H1 (cell line): ENCODE data around the gene KIAA1755. TPM values are rescaled to one million over a fixed set of nuclear protein-coding genes. Genes with fewer than 3 reads are reported as not detected.

ENCODE experiments used
- CTCF ChIA-PET: fragments of 300-600 bp; sonication (Branson Sonifier 250); formaldehyde crosslinking; loops from one replicate; lab custom pipeline; 2021; ENCODE audit not compliant: partially characterized antibody; lab: Charles Lee
- POLR2A ChIA-PET: fragments of 300-600 bp; sonication (Branson Sonifier 250); formaldehyde crosslinking; loops from one replicate; lab custom pipeline; 2021; ENCODE audit warnings: inconsistent platforms; ENCODE audit not compliant: partially characterized antibody; lab: Charles Lee
- DNase-seq, 2 experiments: peaks; one replicate each; pipeline versions ENCODE4 v3.0.0 to v3.0.0-alpha.2; 2010 to 2022; ENCODE audit warnings: low spot score in 2 of 2, low read depth in 1 of 2, mixed read lengths in 1 of 2
- FAIRE-seq: peaks from 2 replicates; lab custom pipeline; 2011; peaks lifted over from hg19 to GRCh38; lab: Jason Lieb, UNC
- H2AFZ ChIP-seq: 2 replicates; pipeline ENCODE4 v1.8.1; 2012; ENCODE audit warnings: low read length, inconsistent platforms
- H2AK5ac ChIP-seq: 2 replicates; pipeline ENCODE4 v1.6.1; 2013; ENCODE audit warnings: low read depth, low read length
- H2BK120ac ChIP-seq: replicated peaks from 2 replicates; pipeline ENCODE3; 2013; ENCODE audit warnings: low read depth, low read length, inconsistent platforms
- H2BK12ac ChIP-seq: 2 replicates; pipeline ENCODE4 v1.6.1; 2013; ENCODE audit warnings: low read depth, low read length
- H2BK15ac ChIP-seq: 2 replicates; pipeline ENCODE4 v1.6.1; 2013; ENCODE audit warnings: low read length
- H2BK20ac ChIP-seq: 2 replicates; pipeline ENCODE4 v1.6.1; 2013; ENCODE audit warnings: low read length
- H2BK5ac ChIP-seq: 2 replicates; pipeline ENCODE4 v1.6.1; 2013; ENCODE audit warnings: low read depth, low read length
- H3K14ac ChIP-seq: 2 replicates; pipeline ENCODE4 v1.6.1; 2013; ENCODE audit warnings: inconsistent platforms; ENCODE audit not compliant: insufficient read length
- H3K18ac ChIP-seq: 2 replicates; pipeline ENCODE4 v1.6.1; 2013; ENCODE audit warnings: low read length; ENCODE audit errors: extremely low read depth
- H3K23ac ChIP-seq: 2 replicates; pipeline ENCODE4 v1.6.1; 2013; ENCODE audit warnings: inconsistent platforms; ENCODE audit not compliant: insufficient read length
- H3K23me2 ChIP-seq: 2 replicates; pipeline ENCODE4 v1.6.1; 2013; ENCODE audit warnings: low read depth, low read length
- H3K27ac ChIP-seq: 2 replicates; pipeline ENCODE4 v1.6.1; 2011; ENCODE audit warnings: low read depth, low read length, inconsistent platforms
- H3K27me3 ChIP-seq, 4 experiments: replicated peaks in 1 of 4; 1 replicate in 1 of 4; 2 replicates in 3 of 4; pipeline versions ENCODE4 v1.6.1 to v1.8.1; 2011 to 2013; ENCODE audit warnings: low read length in 3 of 4, mild to moderate bottlenecking in 3 of 4, inconsistent platforms in 2 of 4, mixed read lengths in 2 of 4, moderate library complexity in 1 of 4; ENCODE audit not compliant: control insufficient read depth in 3 of 4, insufficient read depth in 3 of 4; ENCODE audit errors: extremely low read depth in 1 of 4
- H3K36me3 ChIP-seq, 4 experiments: 2 replicates each; pipeline versions ENCODE4 v1.6.1 to v1.8.1; 2011 to 2013; ENCODE audit warnings: mild to moderate bottlenecking in 4 of 4, low read length in 3 of 4, moderate library complexity in 2 of 4, control low read depth in 1 of 4, inconsistent platforms in 1 of 4; ENCODE audit not compliant: insufficient read depth in 4 of 4, control insufficient read depth in 2 of 4
- H3K4ac ChIP-seq: replicated peaks from 2 replicates; pipeline ENCODE3; 2013; ENCODE audit warnings: low read length, low read depth, mixed read lengths, inconsistent platforms; ENCODE audit not compliant: insufficient read length
- H3K4me1 ChIP-seq, 4 experiments: replicated peaks in 1 of 4; 1 replicate in 1 of 4; 2 replicates in 3 of 4; pipeline versions ENCODE4 v1.6.1 to v1.8.1; 2011 to 2013; ENCODE audit warnings: low read length in 3 of 4, inconsistent platforms in 2 of 4, mixed read lengths in 1 of 4; ENCODE audit not compliant: insufficient read depth in 4 of 4, control insufficient read depth in 3 of 4
- H3K4me2 ChIP-seq, 2 experiments: 2 replicates each; pipeline versions ENCODE4 v1.6.1 to v1.8.1; 2011 to 2013; ENCODE audit warnings: low read depth in 2 of 2, low read length in 2 of 2, control low read depth in 1 of 2, inconsistent platforms in 1 of 2, mild to moderate bottlenecking in 1 of 2; ENCODE audit not compliant: insufficient read depth in 1 of 2
- H3K4me3 ChIP-seq, 4 experiments: fragments of 200-600, 300-600 bp in 1 of 4; sonication (generic), shearing (Covaris generic), sonication (Bioruptor Twin) in 1 of 4; 2 replicates each; pipeline versions ENCODE4 v1.5.1 to v1.8.1; 2011 to 2016; ENCODE audit warnings: low read length in 4 of 4, low read depth in 3 of 4, control low read depth in 2 of 4, inconsistent platforms in 2 of 4, mild to moderate bottlenecking in 2 of 4, mixed read lengths in 1 of 4, moderate library complexity in 1 of 4; ENCODE audit not compliant: insufficient read depth in 2 of 4; ENCODE audit errors: extremely low read depth in 1 of 4
- H3K56ac ChIP-seq: replicated peaks from 2 replicates; pipeline ENCODE3; 2013; ENCODE audit warnings: low read depth, mild to moderate bottlenecking, mixed read lengths, low read length, inconsistent platforms; ENCODE audit not compliant: insufficient read length
- H3K79me1 ChIP-seq: 2 replicates; pipeline ENCODE4 v1.6.1; 2013; ENCODE audit warnings: low read depth, low read length, control low read depth
- H3K79me2 ChIP-seq, 2 experiments: 2 replicates each; pipeline versions ENCODE4 v1.6.1 to v1.8.1; 2012 to 2013; ENCODE audit warnings: low read length in 2 of 2, mild to moderate bottlenecking in 2 of 2, inconsistent platforms in 1 of 2; ENCODE audit not compliant: insufficient read depth in 2 of 2, control insufficient read depth in 1 of 2
- H3K9ac ChIP-seq, 4 experiments: replicated peaks in 1 of 4; 1 replicate in 1 of 4; 2 replicates in 3 of 4; pipeline versions ENCODE4 v1.6.1 to v1.8.1; 2011 to 2013; ENCODE audit warnings: low read depth in 3 of 4, low read length in 3 of 4, control low read depth in 2 of 4, mild to moderate bottlenecking in 2 of 4, moderate library complexity in 2 of 4, inconsistent platforms in 1 of 4; ENCODE audit errors: extremely low read depth in 1 of 4
- H3K9me3 ChIP-seq, 2 experiments: 2 replicates each; pipeline versions ENCODE4 v1.6.1 to v1.8.1; 2012 to 2013; ENCODE audit warnings: mild to moderate bottlenecking in 2 of 2, moderate library complexity in 2 of 2, control low read depth in 1 of 2, inconsistent platforms in 1 of 2, low read depth in 1 of 2, low read length in 1 of 2, mixed read lengths in 1 of 2; ENCODE audit not compliant: insufficient read depth in 2 of 2
- H4K20me1 ChIP-seq, 2 experiments: replicated peaks in 1 of 2; 2 replicates each; pipeline versions ENCODE3 to v1.8.1; 2011 to 2013; ENCODE audit warnings: inconsistent platforms in 2 of 2, low read length in 2 of 2, mild to moderate bottlenecking in 1 of 2; ENCODE audit not compliant: insufficient read depth in 2 of 2, control insufficient read depth in 1 of 2
- H4K5ac ChIP-seq: 2 replicates; pipeline ENCODE4 v1.6.1; 2013; ENCODE audit warnings: low read length, low read depth, mixed read lengths, inconsistent platforms; ENCODE audit not compliant: insufficient read length
- H4K8ac ChIP-seq: 2 replicates; pipeline ENCODE4 v1.8.0; 2013; ENCODE audit warnings: mild to moderate bottlenecking, moderate library complexity, low read length, inconsistent platforms; ENCODE audit not compliant: insufficient read depth; ENCODE audit errors: extremely low read depth
- H4K91ac ChIP-seq: replicated peaks from 2 replicates; pipeline ENCODE3; 2013; ENCODE audit warnings: low read length, mixed read lengths, inconsistent platforms; ENCODE audit not compliant: insufficient read length
- POLR2A ChIP-seq, 2 experiments: IDR thresholded peaks; 1 replicate in 1 of 2; 2 replicates in 1 of 2; pipeline ENCODE4 v1.6.1; 2011; ENCODE audit warnings: low read depth in 2 of 2, low read length in 2 of 2, mild to moderate bottlenecking in 2 of 2; ENCODE audit errors: control extremely low read depth in 1 of 2
- WGBS, 2 experiments: shearing (Covaris generic) in 1 of 2; methylation state at CpG; one replicate each; pipeline versions ENCODE4 v1.1.6 to v1.1.7; 2013 to 2015; ENCODE audit warnings: low lambda C conversion rate in 2 of 2, mixed read lengths in 2 of 2, inconsistent platforms in 1 of 2, low coverage in 1 of 2, missing lambda C conversion rate in 1 of 2; ENCODE audit not compliant: insufficient replicate concordance in 2 of 2, insufficient coverage in 1 of 2, insufficient read length in 1 of 2; ENCODE audit errors: extremely low coverage in 1 of 2, missing lambda C conversion rate in 1 of 2; 5-methylcytosine and 5-hydroxymethylcytosine counted together
- polyA plus RNA-seq, 7 experiments: library from polyadenylated mRNA; depleted of rRNA in 3 of 7; stranded (reverse) in 5 of 7; unstranded in 2 of 7; fragments of >200 nt in 5 of 7; fragments of 200-250 nt in 2 of 7; gene quantifications; 1 replicate in 5 of 7; 2 replicates in 1 of 7; 4 replicates in 1 of 7; pipeline versions ENCODE4 v1.2.1 to v1.2.3, GENCODE V29; 2011 to 2013; ENCODE audit warnings: missing spikeins in 2 of 7, mixed read lengths in 2 of 7
- total RNA-seq: library from RNA; stranded (reverse); fragmentation: NEBNext Ultra II Directional; extraction: Animal tissue kit (Norgen Biotek cat#: 25700); gene quantifications from 2 replicates; pipeline ENCODE4 v1.2.1, GENCODE V29; 2021

KIAA1755 gene
- total and polyA plus RNA-seq, 2 of the 8 experiments (the other 6 are each of a cell fraction or from before 2014, with no cell fraction given): 0.23 TPM; not detected in 1

GRCh38 chr20:38170219-38170825 lies 90.2 kb downstream of the KIAA1755 start:
- Histone ChIP-seq H3K9me3 (no peaks in the 10 kb centered on the region), H2BK12ac (no peak overlapping the region), H2BK20ac (no peak overlapping the region), H4K5ac (no peak overlapping the region), H3K27me3 (no peaks in the 10 kb centered on the region; a peak in 1 of 7 replicates), H4K20me1 (peaks cover 0 to 3% of the 10 kb centered on the region in 2 experiments), H3K23ac (no peak overlapping the region), H2BK5ac (no peak overlapping the region), H3K79me2 (no peaks in the 10 kb centered on the region), H3K4ac (no peak overlapping the region), H2BK120ac (no peak overlapping the region), H4K8ac (no peak overlapping the region), H2AK5ac (no peak overlapping the region), H3K56ac (no peak overlapping the region), H3K4me3 (no peak overlapping the region), H3K4me1 (peaks cover 0 to 2% (median 0%) of the 10 kb centered on the region in 4 experiments; a peak in 1 of 7 replicates), H2AFZ (no peak overlapping the region), H3K18ac (no peak overlapping the region), H3K23me2 (peaks cover 4% of the 10 kb centered on the region; the same call in 1 of the 2 replicates), H3K4me2 (no peak overlapping the region), H3K79me1 (no peaks in the 10 kb centered on the region), H3K14ac (no peak overlapping the region), H3K36me3 (no peaks in the 10 kb centered on the region), H3K9ac (no peak overlapping the region), H2BK15ac (no peak overlapping the region), H3K27ac (no peak overlapping the region), H4K91ac (no peak overlapping the region)
- FAIRE-seq (no peak), DNase-seq (no peak)
- 47% methylated on average over 8 of the region's 8 CpGs; no CpG with 5 or more reads in 1 of the 2 experiments for WGBS, 2 experiments
- CTCF ChIA-PET: interaction anchor here (0.9 to 4.5 kb wide), 6 partner anchors 16 to 97 kb away, joined by 3 to 27 read pairs (median 3); no protein-coding TSS in a partner anchor
- POLR2A ChIA-PET: no interaction called here
- no peak for TF ChIP-seq POLR2A (IDR thresholded peaks at IDR 0.05; ENCODE audit: control extremely low read depth in 1 of 2, low read depth in 2 of 2, low read length in 2 of 2)
